Breast epithelium (tissue), 4 donors: Measurements from ENCODE around the gene NSUN5. TPM values are rescaled to one million over a fixed set of nuclear protein-coding genes. Genes with fewer than 3 reads are reported as not detected.
A peak's percentile ranks its signal among the peaks of the same experiment; 100 is the strongest.

ENCODE experiments used
- DNase-seq, 2 donors: peaks; one replicate each; pipeline ENCODE4 v3.0.0-alpha.2; 2019; ENCODE audit warnings: low spot score in 2 of 2
- H3K27ac ChIP-seq, 2 donors: fragments of 200-600 bp; sonication (generic) in 1 of 2; one replicate each; pipeline ENCODE4 v1.5.1; 2016 to 2019; ENCODE audit warnings: mild to moderate bottlenecking in 1 of 2
- H3K27me3 ChIP-seq, 2 donors: fragments of 200-600 bp; sonication (generic) in 1 of 2; one replicate each; pipeline versions ENCODE4 v1.5.1 to v1.6.0; 2017 to 2019; ENCODE audit warnings: control low read depth in 1 of 2, mild to moderate bottlenecking in 1 of 2
- H3K36me3 ChIP-seq: fragments of 200-600 bp; one replicate; pipeline ENCODE4 v1.5.1; 2019
- H3K4me1 ChIP-seq, 2 donors: fragments of 200-600 bp; sonication (generic); one replicate each; pipeline ENCODE4 v1.5.1; 2016 to 2019; ENCODE audit warnings: control low read depth in 1 of 2
- H3K4me3 ChIP-seq, 3 donors: fragments of 200-600 bp; sonication (generic); 1 replicate in 2 of 3; 2 replicates in 1 of 3; pipeline ENCODE4 v1.5.1; 2016 to 2019; ENCODE audit warnings: mild to moderate bottlenecking in 3 of 3, moderate library complexity in 2 of 3
- H3K9me3 ChIP-seq, 2 donors: fragments of 200-600 bp; sonication (generic) in 1 of 2; one replicate each; pipeline ENCODE4 v1.5.1; 2016 to 2019; ENCODE audit warnings: control low read depth in 1 of 2
- CTCF ChIP-seq, 3 donors: fragments of 450-650 bp; IDR thresholded peaks; one replicate each; pipeline ENCODE4 v1.5.1; 2016 to 2017; ENCODE audit warnings: antibody characterized with exemption in 3 of 3, mild to moderate bottlenecking in 3 of 3, moderate library complexity in 3 of 3
- POLR2A ChIP-seq: fragments of 450-650 bp; IDR thresholded peaks from one replicate; pipeline ENCODE4 v1.6.1; 2016; ENCODE audit warnings: antibody characterized with exemption, mild to moderate bottlenecking, moderate library complexity
- POLR2AphosphoS5 ChIP-seq, 3 donors: sonication (generic); formaldehyde crosslinking; IDR thresholded peaks; one replicate each; pipeline ENCODE4 v1.6.1; 2017; ENCODE audit warnings: antibody characterized with exemption in 3 of 3
- intact Hi-C: fragments of 100-400 bp; cut with DNase I; formaldehyde crosslinking; loops from one replicate; pipeline ENCODE4 v1.15.1; 2023; ENCODE audit warnings: low total_unique reads
- total RNA-seq, 3 donors: library from RNA; depleted of rRNA; stranded (reverse); fragments of >200 nt; gene quantifications; one replicate each; pipeline ENCODE4 v1.1.0, GENCODE V29; 2016

NSUN5 gene
- total RNA-seq, result 10 to 100 TPM; 23.3 to 28.1 (median 24.2) TPM

DNA sequence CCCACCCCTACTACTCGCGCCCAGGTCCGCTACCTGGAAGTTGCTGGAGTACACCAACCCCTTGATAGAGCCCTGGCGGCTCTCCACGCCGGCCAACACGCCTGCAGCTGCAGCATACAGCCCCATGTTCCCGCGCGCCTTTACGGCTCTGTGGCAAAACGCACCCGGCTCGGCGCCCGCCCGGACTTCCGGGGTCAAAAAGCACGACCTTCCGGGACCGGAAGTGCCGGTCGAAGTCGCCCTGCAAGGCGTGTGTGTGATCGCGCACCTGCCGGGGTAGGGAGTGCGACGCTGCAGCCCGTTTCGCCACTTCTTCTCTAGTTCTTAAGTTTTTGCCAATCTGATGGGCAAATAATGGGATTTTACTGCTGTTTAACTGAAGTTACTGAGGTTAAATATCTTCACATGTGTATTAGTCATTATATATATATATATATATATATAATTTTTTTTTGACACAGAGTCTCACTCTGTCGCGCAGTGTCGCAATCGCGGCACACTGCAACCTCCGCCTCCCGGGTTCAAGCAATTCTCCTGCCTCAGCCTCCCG lies at the start of gene NSUN5:
Gene NSUN5 (minus strand): TSS at position 162 of the 550 bp plus-strand sequence. CDS start 36 bp downstream, at position 126.
- no peaks in the 10 kb centered on the region for H3K27me3 ChIP-seq
- TF ChIP-seq POLR2AphosphoS5 (IDR thresholded peaks at IDR 0.05) (peak; percentile 51 to 77 (median 74)), POLR2A (no peak)
- peaks cover 0 to 3% of the 10 kb centered on the region in 2 donors for H3K4me1 ChIP-seq
- no peaks in the 10 kb centered on the region for H3K9me3 ChIP-seq
- H3K27ac ChIP-seq, result peak within 1 kb of the TSS; percentile 68 to 84
- peak; percentile 65 to 87 for DNase-seq
- H3K36me3 ChIP-seq, result no peaks in the 10 kb centered on the region
- H3K4me3 ChIP-seq, result peak within 1 kb of the TSS; percentile 60 to 91 (median 71)
- intact Hi-C loops, result no loop called here

- peaks cover 0 to 4% of the 10 kb centered on the region in 2 donors for H3K27me3 ChIP-seq
- peaks cover 0 to 4% of the 10 kb centered on the region in 2 donors for H3K9me3 ChIP-seq
- H3K4me1 ChIP-seq, result no peaks in the 10 kb centered on the region
- TF ChIP-seq POLR2AphosphoS5 (IDR thresholded peaks at IDR 0.05), result no peak
- TF ChIP-seq CTCF (IDR thresholded peaks at IDR 0.05), result no peak
- TF ChIP-seq POLR2A, result no peak
- intact Hi-C loops, result no loop called here
- no peak overlapping the region for H3K4me3 ChIP-seq
- no peak for DNase-seq
- H3K27ac ChIP-seq, result no peak overlapping the region
- H3K36me3 ChIP-seq, result no peaks in the 10 kb centered on the region
These were observed 47.5 kb upstream of the NSUN5 start for GRCh38 chr7:73356159-73356558.

GRCh38 chr7:73354821-73355220 lies 46.2 kb upstream of the NSUN5 start:
- intact Hi-C loops, result no loop called here
- H3K36me3 ChIP-seq, result no peaks in the 10 kb centered on the region
- no peak for TF ChIP-seq POLR2A
- TF ChIP-seq CTCF (IDR thresholded peaks at IDR 0.05), result no peak
- no peak for TF ChIP-seq POLR2AphosphoS5 (IDR thresholded peaks at IDR 0.05)
- H3K27ac ChIP-seq, result no peak overlapping the region
- peaks cover 0 to 2% of the 10 kb centered on the region in 2 donors for H3K27me3 ChIP-seq
- no peak for DNase-seq
- peaks cover 0 to 4% of the 10 kb centered on the region in 2 donors for H3K9me3 ChIP-seq
- H3K4me3 ChIP-seq, result no peak overlapping the region
- H3K4me1 ChIP-seq, result no peaks in the 10 kb centered on the region

GRCh38 chr7:73354196-73354595 lies 45.6 kb upstream of the NSUN5 start:
- DNase-seq, result no peak
- Histone ChIP-seq H3K36me3 (no peaks in the 10 kb centered on the region), H3K27ac (no peak overlapping the region), H3K27me3 (no peaks in the 10 kb centered on the region), H3K4me3 (no peak overlapping the region), H3K4me1 (no peaks in the 10 kb centered on the region), H3K9me3 (peaks cover 0 to 4% of the 10 kb centered on the region in 2 donors)
- intact Hi-C loops, result no loop called here
- no peak for TF ChIP-seq CTCF (IDR thresholded peaks at IDR 0.05)
- no peak for TF ChIP-seq POLR2A
- TF ChIP-seq POLR2AphosphoS5 (IDR thresholded peaks at IDR 0.05), result no peak

DNA sequence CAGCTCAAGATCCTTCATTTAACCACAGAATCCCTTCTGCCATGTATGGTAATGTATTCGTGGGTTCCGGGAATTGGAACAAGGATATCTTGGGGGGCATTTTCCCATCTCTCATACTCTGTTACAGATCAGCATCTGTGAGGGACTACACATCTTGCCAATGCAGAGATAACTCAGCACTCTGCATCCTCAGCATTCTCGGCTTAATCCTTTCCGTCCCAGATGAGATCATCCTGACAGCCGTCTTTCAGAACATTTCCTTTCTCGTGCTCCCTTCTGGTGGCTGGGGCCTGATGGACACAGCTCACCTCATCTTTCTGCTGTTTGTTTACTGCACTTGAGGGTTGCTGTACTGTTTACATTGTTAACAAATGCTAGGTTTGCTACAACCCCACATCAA lies 44.6 kb upstream of the NSUN5 start:
- intact Hi-C loops, result no loop called here
- Histone ChIP-seq H3K9me3 (peaks cover 0 to 4% of the 10 kb centered on the region in 2 donors), H3K36me3 (no peaks in the 10 kb centered on the region), H3K27ac (no peak overlapping the region), H3K27me3 (no peaks in the 10 kb centered on the region), H3K4me3 (no peak overlapping the region), H3K4me1 (no peaks in the 10 kb centered on the region)
- no peak for TF ChIP-seq CTCF (IDR thresholded peaks at IDR 0.05)
- no peak for TF ChIP-seq POLR2A
- TF ChIP-seq POLR2AphosphoS5 (IDR thresholded peaks at IDR 0.05), result no peak
- DNase-seq, result no peak
